Activated T-cell treated with anti-CD3 and anti-CD28 coated beads for 48 hours (primary cell): ENCODE measurements around the gene TSPOAP1.

Experiments used
- DNase-seq: peaks from one replicate; pipeline ENCODE4 v3.0.0-alpha.2; 2020; ENCODE audit warnings: low read depth

The TSPOAP1 gene

GRCh38 chr17:58277107-58277801 lies 51.3 kb downstream of the TSPOAP1 start:
- DNase-seq = no peak

GRCh38 chr17:58276423-58276822 lies 52.2 kb downstream of the TSPOAP1 start:
- DNase-seq = no peak

GRCh38 chr17:58275417-58275816 lies 53.2 kb downstream of the TSPOAP1 start:
- no peak for DNase-seq

GRCh38 chr17:58273453-58274104 lies 55.0 kb downstream of the TSPOAP1 start:
- DNase-seq = no peak

GRCh38 chr17:58272367-58273280 lies 56.0 kb downstream of the TSPOAP1 start:
- DNase-seq = no peak

- DNase-seq = no peak
Measured at GRCh38 chr17:58271216-58271931, 57.2 kb downstream of the TSPOAP1 start.

GRCh38 chr17:58270476-58271215 lies 57.9 kb downstream of the TSPOAP1 start:
- no peak for DNase-seq

- DNase-seq = no peak
Measured at GRCh38 chr17:58269557-58270291, 58.9 kb downstream of the TSPOAP1 start.

GRCh38 chr17:58268774-58269556 lies 59.6 kb downstream of the TSPOAP1 start:
- no peak for DNase-seq

GRCh38 chr17:58268326-58268725 lies 60.3 kb downstream of the TSPOAP1 start:
- no peak for DNase-seq

GRCh38 chr17:58267347-58268324 lies 61.0 kb downstream of the TSPOAP1 start:
- DNase-seq = no peak

GRCh38 chr17:58265902-58266875 lies 62.4 kb downstream of the TSPOAP1 start:
- DNase-seq = no peak

- DNase-seq = no peak
Measured at GRCh38 chr17:58265271-58265670, 63.3 kb downstream of the TSPOAP1 start.

- no peak for DNase-seq
Measured at GRCh38 chr17:58264407-58265103, 64.0 kb downstream of the TSPOAP1 start.

- no peak for DNase-seq
Measured at GRCh38 chr17:58263773-58264172, 64.8 kb downstream of the TSPOAP1 start.

- DNase-seq = no peak
Measured at GRCh38 chr17:58262149-58262548, 66.4 kb downstream of the TSPOAP1 start.

- DNase-seq = no peak
Measured at GRCh38 chr17:58254803-58255202, 73.8 kb downstream of the TSPOAP1 start.
